Kidney (tissue), 14 donors: Measurements from ENCODE around the gene KIAA0930. TPM values are rescaled to one million over a fixed set of nuclear protein-coding genes. Genes with fewer than 3 reads are reported as not detected.

Experiments
- DNase-seq, 5 donors: peaks; one replicate each; pipeline ENCODE4 v3.0.0-alpha.2; 2013 to 2020
- FAIRE-seq: peaks from 2 replicates; lab custom pipeline; 2012; peaks lifted over from hg19 to GRCh38; lab: Jason Lieb, UNC
- H3K27ac ChIP-seq, 2 donors: one replicate each; pipeline ENCODE4 v1.7.0; 2013; ENCODE audit warnings: low read depth in 2 of 2, low read length in 2 of 2, inconsistent platforms in 1 of 2
- H3K27me3 ChIP-seq: one replicate; pipeline ENCODE4 v1.7.1; 2013; ENCODE audit warnings: low read length, inconsistent platforms; ENCODE audit not compliant: control insufficient read depth, insufficient read depth
- H3K36me3 ChIP-seq, 3 donors: one replicate each; pipeline versions ENCODE4 v1.7.0 to v1.7.1; 2013; ENCODE audit warnings: low read length in 3 of 3, control low read depth in 1 of 3, inconsistent platforms in 1 of 3; ENCODE audit not compliant: insufficient read depth in 3 of 3, control insufficient read depth in 2 of 3
- H3K4me1 ChIP-seq, 3 donors: one replicate each; pipeline versions ENCODE4 v1.7.0 to v1.7.1; 2013; ENCODE audit warnings: low read length in 3 of 3, inconsistent platforms in 1 of 3, low read depth in 1 of 3; ENCODE audit not compliant: control insufficient read depth in 2 of 3, insufficient read depth in 2 of 3
- H3K4me3 ChIP-seq, 3 donors: one replicate each; pipeline versions ENCODE4 v1.7.0 to v1.8.1; 2013; ENCODE audit warnings: low read length in 3 of 3, control low read depth in 1 of 3, inconsistent platforms in 1 of 3
- H3K9ac ChIP-seq, 3 donors: one replicate each; pipeline versions ENCODE4 v1.7.0 to v1.7.1; 2013; ENCODE audit warnings: low read length in 3 of 3, control low read depth in 1 of 3, inconsistent platforms in 1 of 3
- H3K9me3 ChIP-seq, 3 donors: one replicate each; pipeline versions ENCODE4 v1.7.0 to v1.7.1; 2013; ENCODE audit warnings: low read length in 3 of 3, control low read depth in 1 of 3, inconsistent platforms in 1 of 3; ENCODE audit not compliant: control insufficient read depth in 2 of 3, insufficient read depth in 1 of 3
- intact Hi-C: fragments of 100-400 bp; cut with DNase I; formaldehyde crosslinking; loops from one replicate; pipeline ENCODE4 v1.11.1; 2022
- polyA plus RNA-seq: library from polyadenylated mRNA; stranded (reverse); fragments of 350-450 nt; fragmentation: Illumina TruSeq; extraction: RNeasy Lipid Tissue Mini Kit (QIAGEN cat#74804); gene quantifications from one replicate; pipeline ENCODE4 v1.2.3, GENCODE V29; 2014; ENCODE audit warnings: low read depth, low replicate concordance; ENCODE audit not compliant: insufficient read depth
- total RNA-seq: library from RNA; stranded (reverse); fragmentation: NEBNext Ultra II Directional; extraction: Animal tissue kit (Norgen Biotek cat#: 25700); gene quantifications from one replicate; pipeline ENCODE4 v1.2.1, GENCODE V29; 2021
- TF ChIP-seq, protein P1 (sequence below): IDR thresholded peaks from 3 replicates; pipeline ENCODE4 v1.5.1; 2012; ENCODE audit warnings: mild to moderate bottlenecking, moderate library complexity, borderline replicate concordance; ENCODE audit not compliant: insufficient read depth; ENCODE audit errors: extremely low read depth
- donor health status: control.
- donor health status: control.
- donor health status: control.
- donor health status: control.
- donor health status: control.
- donor health status: DM: yes; HTN: yes; CAD: no.
- donor health status: Normal renal cell carcinoma (clear cell type).

KIAA0930 gene
- total and polyA plus RNA-seq, 2 donors from 2014 or later: 26.4 to 55.4 TPM

GRCh38 chr22:45208696-45208992, 32.0 kb downstream of the KIAA0930 start:
- Histone ChIP-seq H3K27ac (no peak overlapping the region), H3K27me3 (no peaks in the 10 kb centered on the region), H3K4me1 (peaks cover 0 to 2% (median 0%) of the 10 kb centered on the region in 3 donors), H3K4me3 (no peak overlapping the region), H3K36me3 (peaks cover 0 to 7% (median 0%) of the 10 kb centered on the region in 3 donors), H3K9ac (no peak overlapping the region), H3K9me3 (no peaks in the 10 kb centered on the region)
- DNase-seq (no peak), FAIRE-seq (no peak)
- intact Hi-C loops: no loop called here
- TF ChIP-seq, protein P1, sequence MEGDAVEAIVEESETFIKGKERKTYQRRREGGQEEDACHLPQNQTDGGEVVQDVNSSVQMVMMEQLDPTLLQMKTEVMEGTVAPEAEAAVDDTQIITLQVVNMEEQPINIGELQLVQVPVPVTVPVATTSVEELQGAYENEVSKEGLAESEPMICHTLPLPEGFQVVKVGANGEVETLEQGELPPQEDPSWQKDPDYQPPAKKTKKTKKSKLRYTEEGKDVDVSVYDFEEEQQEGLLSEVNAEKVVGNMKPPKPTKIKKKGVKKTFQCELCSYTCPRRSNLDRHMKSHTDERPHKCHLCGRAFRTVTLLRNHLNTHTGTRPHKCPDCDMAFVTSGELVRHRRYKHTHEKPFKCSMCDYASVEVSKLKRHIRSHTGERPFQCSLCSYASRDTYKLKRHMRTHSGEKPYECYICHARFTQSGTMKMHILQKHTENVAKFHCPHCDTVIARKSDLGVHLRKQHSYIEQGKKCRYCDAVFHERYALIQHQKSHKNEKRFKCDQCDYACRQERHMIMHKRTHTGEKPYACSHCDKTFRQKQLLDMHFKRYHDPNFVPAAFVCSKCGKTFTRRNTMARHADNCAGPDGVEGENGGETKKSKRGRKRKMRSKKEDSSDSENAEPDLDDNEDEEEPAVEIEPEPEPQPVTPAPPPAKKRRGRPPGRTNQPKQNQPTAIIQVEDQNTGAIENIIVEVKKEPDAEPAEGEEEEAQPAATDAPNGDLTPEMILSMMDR: no peak

DNA sequence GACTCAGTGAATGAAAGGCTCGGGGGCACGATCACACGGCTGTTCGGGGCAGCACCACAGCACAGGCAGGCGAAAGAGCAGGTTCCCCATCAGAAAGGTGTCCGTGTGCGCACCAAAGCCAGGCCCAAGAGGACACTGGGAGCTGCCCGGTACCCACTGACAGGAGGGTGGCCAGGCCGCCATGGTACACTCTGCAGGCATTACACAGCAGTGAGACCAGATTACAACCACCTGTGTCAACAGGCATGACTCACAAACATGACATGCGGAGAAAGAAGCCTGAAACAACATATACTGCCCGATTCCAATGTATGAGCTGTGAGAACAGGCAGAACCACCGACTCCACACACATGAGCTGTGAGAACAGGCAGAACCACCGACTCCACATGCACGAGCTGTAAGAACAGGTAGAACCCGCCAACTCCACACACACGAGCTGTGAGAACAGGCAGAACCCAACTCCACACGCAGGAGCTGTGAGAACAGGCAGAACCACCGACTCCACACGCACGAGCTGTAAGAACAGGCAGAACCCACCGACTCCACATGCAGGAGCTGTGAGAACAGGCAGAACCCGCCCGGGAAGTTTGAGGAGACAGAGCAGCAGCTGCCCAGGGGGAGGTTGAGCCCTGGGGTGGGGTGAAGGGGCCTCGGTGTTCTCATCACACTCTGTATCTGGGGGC, 32.6 kb downstream of the KIAA0930 start:
- Histone ChIP-seq H3K36me3 (peaks cover 0 to 7% (median 0%) of the 10 kb centered on the region in 3 donors), H3K27ac (no peak overlapping the region), H3K9me3 (no peaks in the 10 kb centered on the region), H3K9ac (no peak overlapping the region), H3K4me1 (peaks cover 0 to 2% (median 0%) of the 10 kb centered on the region in 3 donors), H3K4me3 (no peak overlapping the region), H3K27me3 (no peaks in the 10 kb centered on the region)
- no peak for FAIRE-seq
- peak in 2 of 5 donors; percentile 40 to 44 for DNase-seq
- intact Hi-C loops: no loop called here
- TF ChIP-seq, protein P1: no peak

DNA sequence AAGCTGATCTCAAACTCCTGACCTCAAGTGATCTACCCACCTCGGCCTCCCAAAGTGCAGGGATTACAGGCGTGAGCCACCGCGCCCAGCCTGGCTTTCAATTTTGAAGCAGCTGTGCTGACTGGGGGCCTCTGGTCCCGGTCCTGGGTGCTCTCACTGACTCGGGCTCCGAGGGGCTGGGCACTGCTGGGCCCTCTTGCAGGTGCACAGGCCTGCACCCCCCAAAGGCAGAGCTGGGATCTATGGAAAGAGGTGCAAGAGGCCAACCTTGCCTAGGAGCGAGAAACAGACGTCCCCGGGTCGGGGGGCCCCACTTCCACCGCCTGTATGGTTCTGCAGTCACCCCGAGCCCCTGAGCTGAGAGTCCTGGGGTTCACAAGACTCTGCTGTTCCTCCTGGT, 33.2 kb downstream of the KIAA0930 start:
- intact Hi-C loops: no loop called here
- H3K9me3 ChIP-seq: no peaks in the 10 kb centered on the region
- H3K9ac ChIP-seq: no peak overlapping the region
- TF ChIP-seq, protein P1: no peak
- no peak overlapping the region for H3K27ac ChIP-seq
- DNase-seq (no peak), FAIRE-seq (no peak)
- peaks cover 0 to 7% (median 0%) of the 10 kb centered on the region in 3 donors for H3K36me3 ChIP-seq
- no peaks in the 10 kb centered on the region for H3K4me1 ChIP-seq
- no peaks in the 10 kb centered on the region for H3K27me3 ChIP-seq
- no peak overlapping the region for H3K4me3 ChIP-seq
